Keratinocyte (primary cell): ENCODE results near the gene HTRA3. TPM values are rescaled to one million over a fixed set of nuclear protein-coding genes. Genes with fewer than 3 reads are reported as not detected.

Source experiments
- DNase-seq: peaks from one replicate; pipeline ENCODE4 v3.0.0-alpha.2; 2011; ENCODE audit warnings: low read depth, missing footprints, low spot score
- FAIRE-seq: peaks from 2 replicates; lab custom pipeline; 2011; peaks lifted over from hg19 to GRCh38; lab: Jason Lieb, UNC
- H2AFZ ChIP-seq: 2 replicates; pipeline ENCODE4 v1.6.0; 2012; ENCODE audit warnings: low read length, control low read depth, inconsistent platforms; ENCODE audit not compliant: control insufficient read depth
- H3K27ac ChIP-seq: 2 replicates; pipeline ENCODE4 v1.5.1; 2011; ENCODE audit warnings: low read length; ENCODE audit not compliant: control insufficient read depth, insufficient read depth
- H3K27me3 ChIP-seq: 3 replicates; pipeline ENCODE4 v1.6.0; 2011; ENCODE audit warnings: low read length; ENCODE audit not compliant: control insufficient read depth, insufficient read depth; ENCODE audit errors: extremely low read depth
- H3K36me3 ChIP-seq, 2 experiments: 2 replicates in 1 of 2; 3 replicates in 1 of 2; pipeline ENCODE4 v1.5.1; 2011; ENCODE audit warnings: low read length in 2 of 2, mild to moderate bottlenecking in 1 of 2; ENCODE audit not compliant: control insufficient read depth in 2 of 2, insufficient read depth in 2 of 2; ENCODE audit errors: extremely low read depth in 1 of 2
- H3K4me1 ChIP-seq: 3 replicates; pipeline ENCODE4 v1.5.1; 2011; ENCODE audit warnings: low read length; ENCODE audit not compliant: control insufficient read depth, insufficient read depth; ENCODE audit errors: extremely low read depth
- H3K4me2 ChIP-seq: 3 replicates; pipeline ENCODE4 v1.6.0; 2011; ENCODE audit warnings: low read depth, low read length; ENCODE audit not compliant: control insufficient read depth, insufficient read depth; ENCODE audit errors: extremely low read depth
- H3K4me3 ChIP-seq, 3 experiments: fragments of 200-600 bp in 1 of 3; sonication (generic) in 1 of 3; 2 replicates in 2 of 3; 3 replicates in 1 of 3; pipeline ENCODE4 v1.5.1; 2011 to 2016; ENCODE audit warnings: low read length in 3 of 3, mild to moderate bottlenecking in 3 of 3, control low read depth in 2 of 3, inconsistent platforms in 1 of 3, low read depth in 1 of 3, mixed read lengths in 1 of 3, mixed run types in 1 of 3, moderate library complexity in 1 of 3; ENCODE audit not compliant: control insufficient read depth in 2 of 3, insufficient read depth in 2 of 3; ENCODE audit errors: extremely low read depth in 1 of 3
- H3K79me2 ChIP-seq: 2 replicates; pipeline ENCODE4 v1.6.0; 2012; ENCODE audit warnings: low read length; ENCODE audit not compliant: control insufficient read depth, insufficient read depth
- H3K9ac ChIP-seq: 3 replicates; pipeline ENCODE4 v1.6.0; 2011; ENCODE audit warnings: low read length; ENCODE audit not compliant: control insufficient read depth, insufficient read depth; ENCODE audit errors: extremely low read depth
- H3K9me1 ChIP-seq: 3 replicates; pipeline ENCODE4 v1.6.0; 2011; ENCODE audit warnings: low read length; ENCODE audit not compliant: control insufficient read depth, insufficient read depth; ENCODE audit errors: extremely low read depth
- H3K9me3 ChIP-seq: 2 replicates; pipeline ENCODE4 v1.5.1; 2012; ENCODE audit warnings: low read depth, low read length; ENCODE audit not compliant: control insufficient read depth
- H4K20me1 ChIP-seq: 3 replicates; pipeline ENCODE4 v1.6.0; 2011; ENCODE audit warnings: low read length; ENCODE audit not compliant: control insufficient read depth, insufficient read depth; ENCODE audit errors: extremely low read depth
- CTCF ChIP-seq, 3 experiments: IDR thresholded peaks in 1 of 3; conservative IDR thresholded peaks in 1 of 3; optimal IDR thresholded peaks in 1 of 3; 2 replicates in 2 of 3; 3 replicates in 1 of 3; pipeline versions ENCODE3 to v1.5.1; 2011; ENCODE audit warnings: low read length in 3 of 3, mild to moderate bottlenecking in 3 of 3, moderate library complexity in 2 of 3, control low read depth in 1 of 3, inconsistent platforms in 1 of 3; ENCODE audit not compliant: insufficient read depth in 2 of 3; ENCODE audit errors: extremely low read depth in 1 of 3
- EZH2 ChIP-seq: IDR thresholded peaks from one replicate; pipeline ENCODE4 v1.6.1; 2012; ENCODE audit warnings: inconsistent platforms, mild to moderate bottlenecking, low read length, moderate library complexity
- dilution Hi-C: fragments of 300-500 bp; cut with MboI; formaldehyde crosslinking; loops from one replicate; pipeline ENCODE4 v1.7.0; 2020; ENCODE audit warnings: low sequenced_read_pairs; ENCODE audit not compliant: extremely low pct_ligation_motif_present
- polyA plus RNA-seq, 5 experiments: library from polyadenylated mRNA; depleted of rRNA in 3 of 5; stranded (reverse) in 3 of 5; stranded (forward) in 1 of 5; unstranded in 1 of 5; fragments of >200 nt; gene quantifications; 1 replicate in 1 of 5; 2 replicates in 3 of 5; 3 replicates in 1 of 5; pipeline versions ENCODE4 v1.2.1 to v1.2.3, GENCODE V29; 2011 to 2012; ENCODE audit warnings: missing spikeins in 2 of 5, low read depth in 1 of 5, low replicate concordance in 1 of 5

The HTRA3 gene
- polyA plus RNA-seq, 1 donor (not counting 4 experiments of a cell fraction or from before 2014, with no cell fraction given): not detected

GRCh38 chr4:8311101-8312068 is 41.8 kb downstream of the HTRA3 start:
- no peak overlapping the region for H3K4me3 ChIP-seq
- no peak for DNase-seq
- TF ChIP-seq CTCF (optimal IDR thresholded peaks at IDR 0.05 in 1 of 3, IDR thresholded peaks at IDR 0.05 in 1 of 3, conservative IDR thresholded peaks at IDR 0.05 in 1 of 3; ENCODE audit: extremely low read depth in 1 of 3, insufficient read depth in 2 of 3, low read length in 3 of 3) (no peak), EZH2 (no peak)
- no peak overlapping the region for H3K4me2 ChIP-seq
- H3K9me3 ChIP-seq: no peaks in the 10 kb centered on the region
- dilution Hi-C loops: no loop called here
- H3K36me3 ChIP-seq: no peaks in the 10 kb centered on the region
- no peaks in the 10 kb centered on the region for H3K9me1 ChIP-seq
- no peak overlapping the region for H2AFZ ChIP-seq
- H4K20me1 ChIP-seq: no peaks in the 10 kb centered on the region
- H3K27ac ChIP-seq: no peak overlapping the region
- peaks cover 18% of the 10 kb centered on the region for H3K4me1 ChIP-seq
- peaks cover 15% of the 10 kb centered on the region for H3K27me3 ChIP-seq
- FAIRE-seq: no peak
- no peak overlapping the region for H3K9ac ChIP-seq
- H3K79me2 ChIP-seq: no peaks in the 10 kb centered on the region

DNA sequence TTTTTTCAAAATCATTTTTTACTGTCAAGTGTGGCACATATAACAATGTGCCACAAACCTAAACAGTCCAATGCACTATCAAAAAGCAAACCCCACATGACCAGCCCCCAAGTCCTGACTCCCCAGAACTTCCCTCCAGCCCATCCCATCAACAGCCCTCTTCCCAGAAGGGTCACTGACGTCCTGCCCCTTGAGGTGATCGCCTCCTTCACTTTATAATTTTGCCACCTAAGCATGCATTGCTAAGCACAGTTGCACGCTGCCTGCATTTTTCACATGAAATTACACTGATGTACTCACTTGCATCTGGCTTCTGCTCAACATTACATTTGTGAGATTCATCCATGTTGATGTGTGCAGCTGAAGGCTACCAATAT is 42.5 kb downstream of the HTRA3 start:
- Histone ChIP-seq H3K4me2 (no peak overlapping the region), H3K4me3 (no peak overlapping the region), H4K20me1 (no peaks in the 10 kb centered on the region), H3K4me1 (peaks cover 16% of the 10 kb centered on the region), H2AFZ (no peak overlapping the region), H3K9ac (no peak overlapping the region), H3K27ac (no peak overlapping the region), H3K27me3 (peaks cover 15% of the 10 kb centered on the region), H3K36me3 (no peaks in the 10 kb centered on the region), H3K9me3 (no peaks in the 10 kb centered on the region), H3K9me1 (no peaks in the 10 kb centered on the region), H3K79me2 (no peaks in the 10 kb centered on the region)
- DNase-seq (no peak), FAIRE-seq (no peak)
- TF ChIP-seq CTCF (optimal IDR thresholded peaks at IDR 0.05 in 1 of 3, IDR thresholded peaks at IDR 0.05 in 1 of 3, conservative IDR thresholded peaks at IDR 0.05 in 1 of 3; ENCODE audit: extremely low read depth in 1 of 3, insufficient read depth in 2 of 3, low read length in 3 of 3): no peak
- no peak for TF ChIP-seq EZH2
- dilution Hi-C loops: no loop called here
